Measurements from ENCODE around the gene NOP56. TPM values are rescaled to one million over a fixed set of nuclear protein-coding genes. Genes with fewer than 3 reads are reported as not detected.
"Not testable (repeated sequence)": the region's sequence is repeated elsewhere in the genome, so short reads cannot be mapped to it uniquely, and the experiment has no call there.

The NOP56 gene
- total RNA-seq, 1 experiment from 2014 or later = 148 TPM

GRCh38 chr20:2682040-2682439 is 29.6 kb downstream of the NOP56 start:
- DNase-seq (ENCODE audit: low spot score) = not testable (repeated sequence)

- not testable (repeated sequence) for DNase-seq (ENCODE audit: low spot score)
These were observed 32.4 kb downstream of the NOP56 start for GRCh38 chr20:2684817-2685216.

- DNase-seq (ENCODE audit: low spot score) = no peak
These were observed 35.1 kb downstream of the NOP56 start for GRCh38 chr20:2687514-2687913.

GRCh38 chr20:2688041-2688591 is 35.7 kb downstream of the NOP56 start:
- DNase-seq (ENCODE audit: low spot score) = no peak

GRCh38 chr20:2690213-2690612 is 37.8 kb downstream of the NOP56 start:
- no peak for DNase-seq (ENCODE audit: low spot score)

GRCh38 chr20:2690718-2691117 is 38.3 kb downstream of the NOP56 start:
- DNase-seq (ENCODE audit: low spot score) = no peak

- DNase-seq (ENCODE audit: low spot score) = no peak
These were observed 38.7 kb downstream of the NOP56 start for GRCh38 chr20:2691127-2691526.

- DNase-seq (ENCODE audit: low spot score) = no peak
These were observed 39.2 kb downstream of the NOP56 start for GRCh38 chr20:2691663-2692035.

GRCh38 chr20:2692036-2692885 is 39.8 kb downstream of the NOP56 start, which contains the start of gene EBF4:
Gene EBF4, plus strand, starts transcription at chr20:2692780. Its CDS starts 866 bp downstream, at chr20:2693646.
- no peak for DNase-seq (ENCODE audit: low spot score)

GRCh38 chr20:2692886-2693285 is 40.5 kb downstream of the NOP56 start:
- DNase-seq (ENCODE audit: low spot score) = no peak

- DNase-seq (ENCODE audit: low spot score) = no peak
These were observed 41.0 kb downstream of the NOP56 start for GRCh38 chr20:2693286-2694007.

GRCh38 chr20:2694008-2694471 is 41.6 kb downstream of the NOP56 start:
- DNase-seq (ENCODE audit: low spot score) = no peak

- no peak for DNase-seq (ENCODE audit: low spot score)
These were observed 42.1 kb downstream of the NOP56 start for GRCh38 chr20:2694519-2694918.

- no peak for DNase-seq (ENCODE audit: low spot score)
These were observed 43.0 kb downstream of the NOP56 start for GRCh38 chr20:2695206-2695983.

- DNase-seq (ENCODE audit: low spot score) = not testable (repeated sequence)
These were observed 43.6 kb downstream of the NOP56 start for GRCh38 chr20:2695984-2696525.

GRCh38 chr20:2696646-2697045 is 44.2 kb downstream of the NOP56 start:
- DNase-seq (ENCODE audit: low spot score) = no peak

- no peak for DNase-seq (ENCODE audit: low spot score)
These were observed 45.3 kb downstream of the NOP56 start for GRCh38 chr20:2697768-2698167.

GRCh38 chr20:2698186-2698817 is 45.9 kb downstream of the NOP56 start:
- no peak for DNase-seq (ENCODE audit: low spot score)

- DNase-seq (ENCODE audit: low spot score) = no peak
These were observed 46.5 kb downstream of the NOP56 start for GRCh38 chr20:2698912-2699311.

GRCh38 chr20:2699775-2700413 is 47.5 kb downstream of the NOP56 start:
- no peak for DNase-seq (ENCODE audit: low spot score)
